Body of pancreas (tissue), 4 donors: ENCODE data around the gene CLEC16A. TPM values are rescaled to one million over a fixed set of nuclear protein-coding genes. Genes with fewer than 3 reads are reported as not detected.
A peak's percentile ranks its signal among the peaks of the same experiment; 100 is the strongest.

Experiments used
- ATAC-seq: fragments of 150-250 bp; one replicate; pipeline ENCODE4 v1.9.1; 2016
- DNase-seq, 4 donors: peaks; one replicate each; pipeline ENCODE4 v3.0.0-alpha.2; 2019
- H3K27ac ChIP-seq, 4 donors: fragments of 200-600 bp; sonication (generic); 1 replicate in 3 of 4; 2 replicates in 1 of 4; pipeline versions ENCODE4 v1.5.1 to v1.6.1; 2016 to 2019; ENCODE audit warnings: mild to moderate bottlenecking in 1 of 4, mixed read lengths in 1 of 4, moderate library complexity in 1 of 4
- H3K27me3 ChIP-seq, 2 donors: fragments of 200-600 bp; sonication (generic); one replicate each; pipeline ENCODE4 v1.6.0; 2016; ENCODE audit warnings: mild to moderate bottlenecking in 1 of 2
- H3K36me3 ChIP-seq, 2 donors: fragments of 200-600 bp; sonication (generic); replicated peaks in 1 of 2; 2 replicates each; pipeline ENCODE4 v1.5.1; 2016; ENCODE audit warnings: low read depth in 2 of 2; ENCODE audit not compliant: insufficient read depth in 1 of 2
- H3K4me1 ChIP-seq: fragments of 200-600 bp; sonication (generic); one replicate; pipeline ENCODE4 v1.6.0; 2016
- H3K4me3 ChIP-seq, 2 donors: fragments of 200-600 bp; sonication (generic); 1 replicate in 1 of 2; 2 replicates in 1 of 2; pipeline ENCODE4 v1.5.1; 2016 to 2019
- H3K9me3 ChIP-seq, 3 donors: fragments of 200-600 bp; sonication (generic); 1 replicate in 2 of 3; 2 replicates in 1 of 3; pipeline ENCODE4 v1.5.1; 2016
- CTCF ChIP-seq, 7 experiments: fragments of 450-650 bp in 4 of 7; fragments of 200-600 bp in 3 of 7; sonication (generic) in 3 of 7; IDR thresholded peaks; one replicate each; pipeline ENCODE4 v1.5.1; 2016 to 2019; ENCODE audit warnings: antibody characterized with exemption in 7 of 7
- POLR2A ChIP-seq, 3 donors: fragments of 450-650 bp; IDR thresholded peaks; one replicate each; pipeline ENCODE4 v1.6.1; 2016; ENCODE audit warnings: antibody characterized with exemption in 3 of 3, mild to moderate bottlenecking in 2 of 3
- WGBS, 2 donors: methylation state at CpG; one replicate each; pipeline ENCODE4 v1.1.5; 2017; 5-methylcytosine and 5-hydroxymethylcytosine counted together
- intact Hi-C: fragments of 100-400 bp; cut with DNase I; formaldehyde crosslinking; loops from one replicate; pipeline ENCODE4 v1.15.1; 2023
- total RNA-seq, 2 donors: library from RNA; depleted of rRNA; stranded (reverse); fragments of >200 nt; gene quantifications; one replicate each; pipeline ENCODE4 v1.1.0, GENCODE V29; 2016

CLEC16A gene
- total RNA-seq, 2 donors from 2014 or later = 15.0 to 21.4 TPM

GRCh38 chr16:11104168-11105037 lies 160.0 kb downstream of the CLEC16A start:
- WGBS, 2 donors = 73 to 83% methylated on average over 4 of the region's 4 CpGs

GRCh38 chr16:11105038-11105903 lies 160.9 kb downstream of the CLEC16A start:
- intact Hi-C loops = loop anchor here (10.0 kb wide), 1 partner anchor 120 kb away; no protein-coding TSS in a partner anchor
- DNase-seq (peak in 1 of 4 donors; percentile 47), ATAC-seq (peak; percentile 56)
- TF ChIP-seq POLR2A (IDR thresholded peaks at IDR 0.05) (no peak), CTCF (IDR thresholded peaks at IDR 0.05) (no peak)
- Histone ChIP-seq H3K4me1 (peaks cover 28% of the 10 kb centered on the region), H3K27ac (no peak overlapping the region), H3K9me3 (no peaks in the 10 kb centered on the region), H3K27me3 (no peaks in the 10 kb centered on the region), H3K36me3 (no peaks in the 10 kb centered on the region), H3K4me3 (no peak overlapping the region)
- 43 to 53% methylated on average over 7 of the region's 7 CpGs for WGBS, 2 donors

More at GRCh38 chr16:11104168-11105037, 160.0 kb downstream of the CLEC16A start:
- H3K4me3 ChIP-seq = no peak overlapping the region
- no peak for DNase-seq
- H3K27me3 ChIP-seq = no peaks in the 10 kb centered on the region
- peaks cover 28% of the 10 kb centered on the region for H3K4me1 ChIP-seq
- intact Hi-C loops = loop anchor here (10.0 kb wide), 1 partner anchor 120 kb away; no protein-coding TSS in a partner anchor
- H3K36me3 ChIP-seq = no peaks in the 10 kb centered on the region
- no peak overlapping the region for H3K27ac ChIP-seq
- no peak for TF ChIP-seq CTCF (IDR thresholded peaks at IDR 0.05)
- TF ChIP-seq POLR2A (IDR thresholded peaks at IDR 0.05) = no peak
- no peak for ATAC-seq
- H3K9me3 ChIP-seq = no peaks in the 10 kb centered on the region

- Histone ChIP-seq H3K9me3 (no peaks in the 10 kb centered on the region), H3K4me1 (peaks cover 22% of the 10 kb centered on the region), H3K36me3 (no peaks in the 10 kb centered on the region), H3K27me3 (no peaks in the 10 kb centered on the region), H3K4me3 (no peak overlapping the region), H3K27ac (no peak overlapping the region)
- DNase-seq (no peak), ATAC-seq (no peak)
- WGBS, 2 donors = 93 to 96% methylated on average over 6 of the region's 6 CpGs
- TF ChIP-seq POLR2A (IDR thresholded peaks at IDR 0.05) = no peak
- no peak for TF ChIP-seq CTCF (IDR thresholded peaks at IDR 0.05)
- intact Hi-C loops = loop anchor here (10.0 kb wide), 1 partner anchor 118 kb away; no protein-coding TSS in a partner anchor
Measured at GRCh38 chr16:11106726-11107125, 162.4 kb downstream of the CLEC16A start.

- no peaks in the 10 kb centered on the region for H3K9me3 ChIP-seq
- H3K4me3 ChIP-seq = no peak overlapping the region
- TF ChIP-seq POLR2A (IDR thresholded peaks at IDR 0.05) (no peak), CTCF (IDR thresholded peaks at IDR 0.05) (no peak)
- H3K36me3 ChIP-seq = no peaks in the 10 kb centered on the region
- WGBS, 2 donors = 93 to 100% methylated on average over 4 to 8 of the region's 8 CpGs
- peaks cover 10% of the 10 kb centered on the region for H3K4me1 ChIP-seq
- ATAC-seq (no peak), DNase-seq (no peak)
- intact Hi-C loops = loop anchor here (10.0 kb wide), 1 partner anchor 117 kb away; no protein-coding TSS in a partner anchor
- H3K27ac ChIP-seq = no peak overlapping the region
- no peaks in the 10 kb centered on the region for H3K27me3 ChIP-seq
Measured at GRCh38 chr16:11107780-11108465, 163.6 kb downstream of the CLEC16A start.
